A549 (cell line): Measurements from ENCODE around the gene SH3BP5L. TPM values are rescaled to one million over a fixed set of nuclear protein-coding genes. Genes with fewer than 3 reads are reported as not detected.
A peak's percentile ranks its signal among the peaks of the same experiment; 100 is the strongest.

Experiments used
- ATOH8 ChIP-seq: fragments of 250-450 bp; sonication (Bioruptor Pico); IDR thresholded peaks from 2 replicates; pipeline ENCODE4 v1.5.0; 2020; ENCODE audit warnings: low read depth, mild to moderate bottlenecking, moderate library complexity
- BCL3 ChIP-seq: fragments of >200 bp; sonication (Bioruptor Twin); formaldehyde crosslinking; IDR thresholded peaks from 3 replicates; pipeline ENCODE4 v1.6.1; 2016
- CHD2 ChIP-seq: fragments of 150-350 bp; IDR thresholded peaks from 2 replicates; pipeline ENCODE4 v1.6.1; 2014; ENCODE audit warnings: low read length; ENCODE audit not compliant: partially characterized antibody
- ELK1 ChIP-seq: fragments of 150-350 bp; IDR thresholded peaks from 2 replicates; pipeline ENCODE4 v1.6.1; 2014; ENCODE audit warnings: low read depth, mild to moderate bottlenecking, low read length
- EP300 ChIP-seq, 2 experiments: fragments of >200 bp; sonication (Bioruptor Twin); formaldehyde crosslinking; IDR thresholded peaks; 2 replicates in 1 of 2; 3 replicates in 1 of 2; pipeline ENCODE4 v1.6.1; 2016 to 2017
- ESRRA ChIP-seq: fragments of 150-350 bp; IDR thresholded peaks from 2 replicates; pipeline ENCODE4 v1.6.1; 2014; ENCODE audit warnings: mild to moderate bottlenecking, low read length, borderline replicate concordance
- HEYL ChIP-seq: fragments of 250-450 bp; sonication (Bioruptor Pico); IDR thresholded peaks from 2 replicates; pipeline ENCODE4 v1.8.0; 2021; ENCODE audit warnings: mild to moderate bottlenecking, moderate library complexity
- HMGXB4 ChIP-seq: fragments of 250-450 bp; sonication (Bioruptor Pico); IDR thresholded peaks from 2 replicates; pipeline ENCODE4 v1.5.0; 2021; ENCODE audit warnings: mild to moderate bottlenecking, moderate library complexity, borderline replicate concordance
- HOXB13 ChIP-seq: fragments of 250-450 bp; sonication (Bioruptor Pico); IDR thresholded peaks from 2 replicates; pipeline ENCODE4 v1.5.0; 2020; ENCODE audit warnings: low read depth, mild to moderate bottlenecking, moderate library complexity
- JUNB ChIP-seq: fragments of >200 bp; sonication (Bioruptor Twin); formaldehyde crosslinking; IDR thresholded peaks from 2 replicates; pipeline ENCODE4 v1.6.1; 2016
- KDM1A ChIP-seq: fragments of 200-600 bp; sonication (generic); IDR thresholded peaks from 2 replicates; pipeline ENCODE4 v1.6.1; 2016; ENCODE audit warnings: low read depth, mild to moderate bottlenecking
- MAX ChIP-seq: IDR thresholded peaks from 2 replicates; pipeline ENCODE4 v1.6.1; 2012
- MAZ ChIP-seq: fragments of 150-350 bp; IDR thresholded peaks from 2 replicates; pipeline ENCODE4 v1.6.1; 2014; ENCODE audit warnings: antibody characterized with exemption, low read depth, low read length, borderline replicate concordance
- PBX3 ChIP-seq: IDR thresholded peaks from 2 replicates; pipeline ENCODE4 v1.6.1; 2012
- PHF8 ChIP-seq: fragments of 200-600 bp; sonication (generic); IDR thresholded peaks from 2 replicates; pipeline ENCODE4 v1.6.1; 2016; ENCODE audit warnings: low read depth, mild to moderate bottlenecking, antibody characterized with exemption, moderate library complexity, borderline replicate concordance
- POLR2A ChIP-seq: IDR thresholded peaks from 2 replicates; pipeline ENCODE4 v1.6.1; 2012; ENCODE audit warnings: mild to moderate bottlenecking, low read length
- POLR2AphosphoS2 ChIP-seq: conservative IDR thresholded peaks from 2 replicates; pipeline ENCODE4 v1.6.1; 2012; ENCODE audit warnings: low read length, improper control_type of control experiment, inconsistent platforms
- RARB ChIP-seq: fragments of 250-450 bp; sonication (Bioruptor Pico); IDR thresholded peaks from 2 replicates; pipeline ENCODE4 v1.8.0; 2021; ENCODE audit warnings: mild to moderate bottlenecking, moderate library complexity
- RFX5 ChIP-seq: fragments of 450-650 bp; IDR thresholded peaks from 2 replicates; pipeline ENCODE4 v1.7.1; 2014; ENCODE audit warnings: antibody characterized with exemption, mild to moderate bottlenecking, moderate library complexity
- RNF2 ChIP-seq: fragments of 200-600 bp; sonication (generic); IDR thresholded peaks from 2 replicates; pipeline ENCODE4 v1.6.1; 2016; ENCODE audit warnings: low read depth, mild to moderate bottlenecking, antibody characterized with exemption, moderate library complexity, borderline replicate concordance
- SMC3 ChIP-seq: fragments of >200 bp; sonication (Bioruptor Twin); formaldehyde crosslinking; IDR thresholded peaks from 3 replicates; pipeline ENCODE4 v1.6.1; 2018; ENCODE audit warnings: inconsistent platforms
- ZNF302 ChIP-seq: fragments of 250-450 bp; sonication (Bioruptor Pico); IDR thresholded peaks from 2 replicates; pipeline ENCODE4 v1.9.0; 2021; ENCODE audit warnings: inconsistent platforms, mild to moderate bottlenecking, moderate library complexity
- ZSCAN20 ChIP-seq: fragments of 250-450 bp; sonication (Bioruptor Pico); IDR thresholded peaks from 2 replicates; pipeline ENCODE4 v1.8.0; 2022; ENCODE audit warnings: mild to moderate bottlenecking, moderate library complexity
- polyA plus RNA-seq, 4 experiments: library from polyadenylated mRNA; depleted of rRNA in 3 of 4; stranded (reverse); fragments of >200 nt; fragmentation: RNase III in 1 of 4; extraction: RNeasy Plus Mini Kit Qiagen cat#74134 plus additional on column Dnase treatment in 1 of 4; gene quantifications; 2 replicates in 3 of 4; 3 replicates in 1 of 4; pipeline ENCODE4 v1.2.3, GENCODE V29; 2011 to 2017

The SH3BP5L gene
- polyA plus RNA-seq, 2 of the 4 experiments (the other 2 are of a cell fraction), result 10.9 to 15.8 TPM

GRCh38 chr1:248858891-248859889, 33.5 kb upstream of the SH3BP5L start, which contains the start of gene ZNF692 (continued):
- TF ChIP-seq HMGXB4 (CRISPR knock-in tag) (no peak), MAX (peak; percentile 89), HOXB13 (no peak), ZSCAN20 (CRISPR knock-in tag) (no peak), CHD2 (no peak), ELK1 (no peak), BCL3 (peak; percentile 88; the same call in 2 of the 3 replicates), ZNF302 (CRISPR knock-in tag) (no peak), HEYL (no peak), PBX3 (no peak), MAZ (peak; percentile 44; the same call in 1 of the 2 replicates), RARB (CRISPR knock-in tag) (no peak), RFX5 (peak; percentile 68; the same call in 1 of the 2 replicates), POLR2AphosphoS2 (no peak), ESRRA (no peak), JUNB (no peak), SMC3 (no peak), KDM1A (no peak), PHF8 (peak; percentile 6; the same call in 1 of the 2 replicates), EP300 (IDR thresholded peaks at IDR 0.05) (no peak), RNF2 (no peak), ATOH8 (CRISPR knock-in tag) (no peak), POLR2A (peak; percentile 91)
